Liver (tissue), 9 donors: Measurements from ENCODE around the gene LAMB2. TPM values are rescaled to one million over a fixed set of nuclear protein-coding genes. Genes with fewer than 3 reads are reported as not detected.

Experiments
- DNase-seq: peaks from one replicate; pipeline ENCODE4 v3.0.0-alpha.2; 2017; ENCODE audit warnings: low spot score
- H3K27ac ChIP-seq, 2 donors: one replicate each; pipeline ENCODE4 v1.7.0; 2013; ENCODE audit warnings: inconsistent platforms in 2 of 2, low read length in 2 of 2, control low read depth in 1 of 2, low read depth in 1 of 2, mild to moderate bottlenecking in 1 of 2
- H3K27me3 ChIP-seq, 4 donors: one replicate each; pipeline versions ENCODE4 v1.6.1 to v1.7.0; 2013; ENCODE audit warnings: low read length in 3 of 4, inconsistent platforms in 1 of 4, mild to moderate bottlenecking in 1 of 4, moderate library complexity in 1 of 4; ENCODE audit not compliant: control insufficient read depth in 4 of 4, insufficient read depth in 4 of 4
- H3K36me3 ChIP-seq, 4 donors: one replicate each; pipeline versions ENCODE4 v1.6.1 to v1.7.0; 2013; ENCODE audit warnings: low read length in 3 of 4, mild to moderate bottlenecking in 3 of 4, low read depth in 1 of 4, moderate library complexity in 1 of 4; ENCODE audit not compliant: control insufficient read depth in 4 of 4, insufficient read depth in 3 of 4
- H3K4me1 ChIP-seq, 4 donors: one replicate each; pipeline versions ENCODE4 v1.6.1 to v1.7.0; 2013; ENCODE audit warnings: low read length in 3 of 4, mild to moderate bottlenecking in 3 of 4, moderate library complexity in 1 of 4; ENCODE audit not compliant: control insufficient read depth in 4 of 4, insufficient read depth in 4 of 4
- H3K4me3 ChIP-seq, 3 donors: one replicate each; pipeline versions ENCODE4 v1.6.1 to v1.7.0; 2013; ENCODE audit warnings: low read length in 3 of 3, control low read depth in 1 of 3, low read depth in 1 of 3, mild to moderate bottlenecking in 1 of 3
- H3K9ac ChIP-seq, 2 donors: one replicate each; pipeline ENCODE4 v1.7.0; 2013; ENCODE audit warnings: low read length in 2 of 2, mild to moderate bottlenecking in 2 of 2, moderate library complexity in 2 of 2, control low read depth in 1 of 2, low read depth in 1 of 2
- H3K9me3 ChIP-seq, 4 donors: one replicate each; pipeline versions ENCODE4 v1.6.1 to v1.7.0; 2013; ENCODE audit warnings: low read length in 3 of 4; ENCODE audit not compliant: control insufficient read depth in 4 of 4
- ATF3 ChIP-seq: IDR thresholded peaks from 2 replicates; pipeline ENCODE4 v1.6.1; 2016; ENCODE audit warnings: antibody characterized with exemption
- CTCF ChIP-seq: fragments of 150-350 bp; IDR thresholded peaks from 2 replicates; pipeline ENCODE4 v1.5.1; 2017; ENCODE audit warnings: improper control_type of control experiment, low read depth, low read length; ENCODE audit not compliant: missing input control
- EGR1 ChIP-seq, 2 donors: IDR thresholded peaks; 2 replicates each; pipeline ENCODE4 v1.6.1; 2016 to 2018; ENCODE audit warnings: antibody characterized with exemption in 2 of 2, low read depth in 2 of 2
- FOXA1 ChIP-seq: IDR thresholded peaks from 2 replicates; pipeline ENCODE4 v1.6.1; 2016; ENCODE audit warnings: antibody characterized with exemption
- FOXA2 ChIP-seq: IDR thresholded peaks from 2 replicates; pipeline ENCODE4 v1.6.1; 2016; ENCODE audit warnings: antibody characterized with exemption
- GABPA ChIP-seq, 2 donors: IDR thresholded peaks in 1 of 2; conservative IDR thresholded peaks in 1 of 2; 2 replicates each; pipeline ENCODE4 v1.6.1; 2016; ENCODE audit warnings: antibody characterized with exemption in 2 of 2, mild to moderate bottlenecking in 1 of 2, moderate library complexity in 1 of 2
- HNF4A ChIP-seq, 2 donors: conservative IDR thresholded peaks; 2 replicates each; pipeline ENCODE4 v1.6.1; 2016; ENCODE audit warnings: antibody characterized with exemption in 2 of 2, mild to moderate bottlenecking in 2 of 2
- HNF4G ChIP-seq: IDR thresholded peaks from 2 replicates; pipeline ENCODE4 v1.6.1; 2016; ENCODE audit warnings: antibody characterized with exemption
- JUND ChIP-seq, 2 donors: IDR thresholded peaks; 2 replicates each; pipeline ENCODE4 v1.6.1; 2016; ENCODE audit warnings: antibody characterized with exemption in 2 of 2
- MAX ChIP-seq: IDR thresholded peaks from 2 replicates; pipeline ENCODE4 v1.6.1; 2016; ENCODE audit warnings: antibody characterized with exemption
- NR2F2 ChIP-seq: IDR thresholded peaks from 2 replicates; pipeline ENCODE4 v1.6.1; 2016; ENCODE audit warnings: antibody characterized with exemption
- RAD21 ChIP-seq, 2 donors: IDR thresholded peaks; 2 replicates each; pipeline ENCODE4 v1.6.1; 2016; ENCODE audit warnings: antibody characterized with exemption in 2 of 2, mild to moderate bottlenecking in 2 of 2
- REST ChIP-seq: IDR thresholded peaks from 2 replicates; pipeline ENCODE4 v1.6.1; 2016; ENCODE audit warnings: antibody characterized with exemption, mild to moderate bottlenecking
- RXRA ChIP-seq, 2 donors: IDR thresholded peaks; 2 replicates each; pipeline ENCODE4 v1.6.1; 2017 to 2018; ENCODE audit warnings: antibody characterized with exemption in 2 of 2, mild to moderate bottlenecking in 1 of 2
- SP1 ChIP-seq: IDR thresholded peaks from 2 replicates; pipeline ENCODE4 v1.6.1; 2018; ENCODE audit warnings: antibody characterized with exemption, mild to moderate bottlenecking
- TAF1 ChIP-seq: conservative IDR thresholded peaks from 2 replicates; pipeline ENCODE4 v1.6.1; 2016; ENCODE audit warnings: antibody characterized with exemption, mild to moderate bottlenecking
- YY1 ChIP-seq: IDR thresholded peaks from 2 replicates; pipeline ENCODE4 v1.6.1; 2016; ENCODE audit warnings: antibody characterized with exemption, mild to moderate bottlenecking
- ZBTB33 ChIP-seq: IDR thresholded peaks from 2 replicates; pipeline ENCODE4 v1.6.1; 2016; ENCODE audit warnings: antibody characterized with exemption
- WGBS: extraction: QIAGEN DNeasy Blood & Tissue Kit; methylation state at CpG from one replicate; pipeline ENCODE4 v1.1.7; 2013; 5-methylcytosine and 5-hydroxymethylcytosine counted together
- polyA plus RNA-seq, 2 donors: library from polyadenylated mRNA; stranded (reverse) in 1 of 2; unstranded in 1 of 2; fragments of 200-250 nt in 1 of 2; fragments of >200 nt in 1 of 2; fragmentation: Nextera tagmentation in 1 of 2; extraction: Ambion mirVana in 1 of 2; gene quantifications; one replicate each; pipeline versions ENCODE4 v1.2.1 to v1.2.3, GENCODE V29; 2013 to 2015
- total RNA-seq, 2 donors: library from RNA; depleted of rRNA; stranded (reverse); fragments of >200 nt; gene quantifications; one replicate each; pipeline ENCODE4 v1.2.3, GENCODE V29; 2014
- donor health status: healthy.
- donor health status: healthy.
- donor health status: healthy.
- donor health status: healthy.
- donor health status: healthy.

The LAMB2 gene
- total and polyA plus RNA-seq, 4 donors, result 87.6 to 172 (median 134) TPM

GRCh38 chr3:49122022-49122421 is 10.8 kb downstream of the LAMB2 start:
- DNase-seq, result no peak
- Histone ChIP-seq H3K9ac (no peak overlapping the region), H3K27ac (no peak overlapping the region), H3K27me3 (no peaks in the 10 kb centered on the region), H3K4me1 (peaks cover 4 to 16% (median 13%) of the 10 kb centered on the region in 4 donors), H3K4me3 (no peak overlapping the region), H3K9me3 (no peaks in the 10 kb centered on the region), H3K36me3 (peaks cover 8 to 52% (median 29%) of the 10 kb centered on the region in 4 donors)
- WGBS, result 97% methylated on average over 12 of the region's 12 CpGs
- TF ChIP-seq EGR1 (IDR thresholded peaks at IDR 0.05; ENCODE audit: low read depth in 2 of 2), result no peak
- no peak for TF ChIP-seq REST
- no peak for TF ChIP-seq CTCF

GRCh38 chr3:49121132-49121736 is 11.6 kb downstream of the LAMB2 start:
- WGBS, result 85% methylated on average over 17 of the region's 17 CpGs
- no peak overlapping the region for H3K9ac ChIP-seq
- H3K27me3 ChIP-seq, result no peaks in the 10 kb centered on the region
- H3K27ac ChIP-seq, result peak overlapping the region; percentile 83 to 89
- TF ChIP-seq FOXA2 (no peak), RAD21 (IDR thresholded peaks at IDR 0.05) (no peak), EGR1 (IDR thresholded peaks at IDR 0.05; ENCODE audit: low read depth in 2 of 2) (no peak), REST (no peak), ZBTB33 (no peak), FOXA1 (no peak), NR2F2 (no peak), JUND (IDR thresholded peaks at IDR 0.05) (no peak), HNF4G (no peak), ATF3 (no peak), CTCF (no peak), SP1 (no peak), HNF4A (conservative IDR thresholded peaks at IDR 0.05) (no peak), MAX (no peak), TAF1 (no peak), RXRA (IDR thresholded peaks at IDR 0.05) (no peak), YY1 (no peak), GABPA (IDR thresholded peaks at IDR 0.05 in 1 of 2, conservative IDR thresholded peaks at IDR 0.05 in 1 of 2) (no peak)
- peaks cover 4 to 16% (median 13%) of the 10 kb centered on the region in 4 donors for H3K4me1 ChIP-seq
- no peaks in the 10 kb centered on the region for H3K9me3 ChIP-seq
- peak overlapping the region in 1 of 3 donors; percentile 90 for H3K4me3 ChIP-seq
- H3K36me3 ChIP-seq, result peaks cover 15 to 60% (median 32%) of the 10 kb centered on the region in 4 donors
- no peak for DNase-seq
